Activated B cell treated with CpG ODN at 0.5 μM for 24 hours (primary cell): ENCODE measurements around the gene DZIP1L. TPM values are rescaled to one million over a fixed set of nuclear protein-coding genes. Genes with fewer than 3 reads are reported as not detected.

Experiments used
- ATAC-seq: fragments of 200-7000 bp; cut with Tn5 transposase; one replicate; pipeline ENCODE4 v1.10.0; 2021; ENCODE audit warnings: low read depth, mild to moderate bottlenecking, moderate library complexity
- CTCF ChIA-PET: fragments of 350-600 bp; sonication (Branson Sonifier 250); formaldehyde crosslinking; loops from one replicate; lab custom pipeline; 2021; ENCODE audit warnings: antibody characterized with exemption; lab: Charles Lee
- POLR2A ChIA-PET: fragments of 350-600 bp; sonication (Branson Sonifier 250); formaldehyde crosslinking; loops from one replicate; lab custom pipeline; 2021; ENCODE audit warnings: antibody characterized with exemption; lab: Charles Lee
- DNase-seq: peaks from one replicate; pipeline ENCODE4 v3.0.0; 2022
- H3K27ac Mint-ChIP-seq: one replicate; pipeline ENCODE4 v1.8.0; 2020; ENCODE audit warnings: mixed read lengths
- H3K27me3 Mint-ChIP-seq: one replicate; pipeline ENCODE4 v1.8.0; 2021; ENCODE audit warnings: mixed read lengths
- H3K36me3 Mint-ChIP-seq: one replicate; pipeline ENCODE4 v1.8.0; 2021; ENCODE audit warnings: low read depth, mixed read lengths
- H3K4me1 Mint-ChIP-seq: one replicate; pipeline ENCODE4 v1.8.0; 2021; ENCODE audit warnings: mixed read lengths
- H3K4me3 Mint-ChIP-seq: one replicate; pipeline ENCODE4 v1.8.0; 2020; ENCODE audit warnings: mild to moderate bottlenecking, mixed read lengths
- H3K9me3 Mint-ChIP-seq: one replicate; pipeline ENCODE4 v1.8.0; 2020; ENCODE audit warnings: mixed read lengths
- CTCF ChIP-seq: fragments of 200-600 bp; IDR thresholded peaks from one replicate; pipeline ENCODE4 v1.8.0; 2022; ENCODE audit warnings: antibody characterized with exemption, mild to moderate bottlenecking
- intact Hi-C: fragments of 100-400 bp; cut with micrococcal nuclease; formaldehyde crosslinking; loops from one replicate; pipeline ENCODE4 v1.15.1; 2024
- total RNA-seq: library from RNA; stranded (reverse); gene quantifications from 2 replicates; pipeline ENCODE4 v1.2.3, GENCODE V29; 2022

Gene DZIP1L
- total RNA-seq, 1 donor from 2014 or later: not detected

- ATAC-seq (no peak), DNase-seq (no peak)
- Mint-ChIP-seq H3K9me3 (no peaks in the 10 kb centered on the region), H3K27me3 (peaks cover 20% of the 10 kb centered on the region), H3K27ac (no peak overlapping the region), H3K36me3 (no peaks in the 10 kb centered on the region), H3K4me3 (no peak overlapping the region), H3K4me1 (no peaks in the 10 kb centered on the region)
- POLR2A ChIA-PET: no interaction called here
- intact Hi-C loops: no loop called here
- no peak for TF ChIP-seq CTCF
- CTCF ChIA-PET: no interaction called here
Observed at GRCh38 chr3:138084196-138084595, 31.2 kb downstream of the DZIP1L start.

- no peak for TF ChIP-seq CTCF
- intact Hi-C loops: no loop called here
- no peak for ATAC-seq
- no peak overlapping the region for H3K4me3 Mint-ChIP-seq
- H3K4me1 Mint-ChIP-seq: no peaks in the 10 kb centered on the region
- CTCF ChIA-PET: no interaction called here
- no peaks in the 10 kb centered on the region for H3K9me3 Mint-ChIP-seq
- H3K36me3 Mint-ChIP-seq: no peaks in the 10 kb centered on the region
- POLR2A ChIA-PET: no interaction called here
- no peak for DNase-seq
- H3K27me3 Mint-ChIP-seq: peaks cover 20% of the 10 kb centered on the region
- H3K27ac Mint-ChIP-seq: no peak overlapping the region
Observed at GRCh38 chr3:138082992-138083386, 32.4 kb downstream of the DZIP1L start.

- intact Hi-C loops: no loop called here
- H3K27me3 Mint-ChIP-seq: peaks cover 20% of the 10 kb centered on the region
- TF ChIP-seq CTCF: no peak
- H3K4me3 Mint-ChIP-seq: no peak overlapping the region
- ATAC-seq (no peak), DNase-seq (no peak)
- ChIA-PET POLR2A (no interaction called here), CTCF (no interaction called here)
- H3K36me3 Mint-ChIP-seq: no peaks in the 10 kb centered on the region
- no peaks in the 10 kb centered on the region for H3K9me3 Mint-ChIP-seq
- H3K27ac Mint-ChIP-seq: no peak overlapping the region
- H3K4me1 Mint-ChIP-seq: no peaks in the 10 kb centered on the region
Observed at GRCh38 chr3:138082085-138082991, 33.1 kb downstream of the DZIP1L start.

GRCh38 chr3:138081371-138082084 lies 33.9 kb downstream of the DZIP1L start:
- no peak for TF ChIP-seq CTCF
- CTCF ChIA-PET: interaction anchor here (1.4 kb wide), 1 partner anchor 12 kb away, joined by 3 read pairs; no protein-coding TSS in a partner anchor
- Mint-ChIP-seq H3K27ac (no peak overlapping the region), H3K36me3 (no peaks in the 10 kb centered on the region), H3K9me3 (no peaks in the 10 kb centered on the region), H3K27me3 (peaks cover 20% of the 10 kb centered on the region), H3K4me3 (no peak overlapping the region), H3K4me1 (no peaks in the 10 kb centered on the region)
- POLR2A ChIA-PET: no interaction called here
- intact Hi-C loops: no loop called here
- no peak for ATAC-seq
- DNase-seq: no peak

GRCh38 chr3:138079901-138080300 lies 35.5 kb downstream of the DZIP1L start:
- ATAC-seq (no peak), DNase-seq (no peak)
- POLR2A ChIA-PET: no interaction called here
- H3K9me3 Mint-ChIP-seq: no peaks in the 10 kb centered on the region
- no peak overlapping the region for H3K4me3 Mint-ChIP-seq
- CTCF ChIA-PET: interaction anchor here (1.4 kb wide), 1 partner anchor 11 kb away, joined by 3 read pairs; no protein-coding TSS in a partner anchor
- no peak for TF ChIP-seq CTCF
- H3K36me3 Mint-ChIP-seq: no peaks in the 10 kb centered on the region
- H3K27me3 Mint-ChIP-seq: peaks cover 20% of the 10 kb centered on the region
- H3K27ac Mint-ChIP-seq: no peak overlapping the region
- H3K4me1 Mint-ChIP-seq: no peaks in the 10 kb centered on the region
- intact Hi-C loops: no loop called here
